ENCODE data around the gene EFNA1. TPM values are rescaled to one million over a fixed set of nuclear protein-coding genes. Genes with fewer than 3 reads are reported as not detected.
A peak's percentile ranks its signal among the peaks of the same experiment; 100 is the strongest.

Gene EFNA1
- polyA plus RNA-seq, 1 of the 3 experiments (the other 2 are of a cell fraction) = 14.4 TPM

GRCh38 chr1:155140630-155140953 is 12.9 kb downstream of the EFNA1 start:
- H3K27ac ChIP-seq (ENCODE audit: low read depth in 2 of 2, low read length in 1 of 2) = peak overlapping the region in 1 of 2 experiments; percentile 88; a peak in 2 of 4 replicates
- POLR2A ChIA-PET = interaction anchor here (1.1 kb wide), 1 partner anchor 33 kb away, joined by 4 read pairs; the partner anchor contains the start of genes KRTCAP2 and TRIM46
- under 1% methylated on average over 11 of the region's 11 CpGs for WGBS (ENCODE audit: low lambda C conversion rate)

GRCh38 chr1:155141749-155142148 is 14.1 kb downstream of the EFNA1 start:
- CTCF ChIA-PET = interaction anchor here (1.1 to 10.2 kb wide), 2 partner anchors 26 to 34 kb away, joined by 3 to 67 read pairs; no protein-coding TSS in a partner anchor
- no peak overlapping the region for H2AFZ ChIP-seq (ENCODE audit: low read depth)

More at GRCh38 chr1:155140630-155140953, 12.9 kb downstream of the EFNA1 start:
- H4K20me1 ChIP-seq (ENCODE audit: insufficient read depth) = no peaks in the 10 kb centered on the region
- peaks cover 42% of the 10 kb centered on the region for H3K79me2 ChIP-seq (ENCODE audit: insufficient read depth)
- CTCF ChIA-PET = interaction anchor here (1.1 to 1.5 kb wide), 5 partner anchors 27 to 56 kb away, joined by 3 to 10 read pairs (median 3); partner anchors contain the start of gene KRTCAP2
- H3K9me2 ChIP-seq = no peaks in the 10 kb centered on the region
- no peaks in the 10 kb centered on the region for H3K9me3 ChIP-seq
- peak overlapping the region; percentile 79 to 93 for H3K4me3 ChIP-seq (ENCODE audit: low read depth in 2 of 2, low read length in 1 of 2)
- no peak for DNase-seq
- peak overlapping the region; percentile 95 for H3K4me2 ChIP-seq
- H3K9ac ChIP-seq = peak overlapping the region; percentile 72; the same call in 1 of the 2 replicates
- H3K36me3 ChIP-seq (replicated peaks in 1 of 2; ENCODE audit: control insufficient read depth in 1 of 2, insufficient read depth in 2 of 2, low read length in 1 of 2) = peaks cover 11 to 12% of the 10 kb centered on the region in 2 experiments
- peaks cover 16% of the 10 kb centered on the region for H3F3A ChIP-seq (replicated peaks; ENCODE audit: insufficient read depth)
- TF ChIP-seq GATA2 (CRISPR knock-in tag; IDR thresholded peaks at IDR 0.05) (no peak), YY1 (IDR thresholded peaks at IDR 0.05; ENCODE audit: low read depth) (0 out of 2 replicates have a peak, but pooled peaks have one; percentile 5), RCOR1 (IDR thresholded peaks at IDR 0.05; ENCODE audit: low read length) (no peak)
- peak overlapping the region; percentile 99 for H2AFZ ChIP-seq (ENCODE audit: low read depth)
- H3K27me3 ChIP-seq (ENCODE audit: insufficient read depth) = no peaks in the 10 kb centered on the region; the same call in 1 of the 2 replicates
- peaks cover 6 to 22% of the 10 kb centered on the region in 2 experiments; a peak in 3 of 4 replicates for H3K4me1 ChIP-seq (ENCODE audit: control insufficient read depth in 1 of 2, insufficient read depth in 2 of 2, low read depth in 1 of 2, low read length in 1 of 2)

More at GRCh38 chr1:155141749-155142148, 14.1 kb downstream of the EFNA1 start:
- Histone ChIP-seq H3K9me3 (no peaks in the 10 kb centered on the region), H3K27me3 (ENCODE audit: insufficient read depth) (no peaks in the 10 kb centered on the region; the same call in 1 of the 2 replicates), H3F3A (replicated peaks; ENCODE audit: insufficient read depth) (peaks cover 16% of the 10 kb centered on the region), H3K9ac (no peak overlapping the region), H3K27ac (ENCODE audit: low read depth in 2 of 2, low read length in 1 of 2) (no peak overlapping the region), H3K79me2 (ENCODE audit: insufficient read depth) (peaks cover 36% of the 10 kb centered on the region), H3K4me3 (ENCODE audit: low read depth in 2 of 2, low read length in 1 of 2) (no peak overlapping the region), H3K4me1 (ENCODE audit: control insufficient read depth in 1 of 2, insufficient read depth in 2 of 2, low read depth in 1 of 2, low read length in 1 of 2) (peaks cover 6 to 20% of the 10 kb centered on the region in 2 experiments; a peak in 3 of 4 replicates), H3K9me2 (no peaks in the 10 kb centered on the region), H3K36me3 (replicated peaks in 1 of 2; ENCODE audit: control insufficient read depth in 1 of 2, insufficient read depth in 2 of 2, low read length in 1 of 2) (peaks cover 11 to 12% of the 10 kb centered on the region in 2 experiments), H3K4me2 (no peak overlapping the region), H4K20me1 (ENCODE audit: insufficient read depth) (no peaks in the 10 kb centered on the region)
- POLR2A ChIA-PET = no interaction called here
- TF ChIP-seq YY1 (IDR thresholded peaks at IDR 0.05; ENCODE audit: low read depth) = no peak
- TF ChIP-seq TEAD4 (IDR thresholded peaks at IDR 0.05; ENCODE audit: borderline replicate concordance, insufficient read depth) = no peak
- no peak for TF ChIP-seq RCOR1 (IDR thresholded peaks at IDR 0.05; ENCODE audit: low read length)
- TF ChIP-seq NFIC (IDR thresholded peaks at IDR 0.05; ENCODE audit: borderline replicate concordance) = no peak
- no peak for TF ChIP-seq RXRA (IDR thresholded peaks at IDR 0.05; ENCODE audit: borderline replicate concordance, low read depth)
- no peak for TF ChIP-seq GATA2 (CRISPR knock-in tag; IDR thresholded peaks at IDR 0.05)
- TF ChIP-seq POLR2AphosphoS5 (IDR thresholded peaks at IDR 0.05; ENCODE audit: low read depth, low read length) = no peak
- no peak for TF ChIP-seq JUND (IDR thresholded peaks at IDR 0.05)
- no peak for TF ChIP-seq TAF1 (IDR thresholded peaks at IDR 0.05; ENCODE audit: borderline replicate concordance, low read depth, low read length)
- TF ChIP-seq IRF3 (IDR thresholded peaks at IDR 0.05; ENCODE audit: low read depth, low read length) = no peak
- TF ChIP-seq SIN3A (IDR thresholded peaks at IDR 0.05; ENCODE audit: borderline replicate concordance, low read depth, low read length) = no peak
- no peak for TF ChIP-seq REST (IDR thresholded peaks at IDR 0.05; ENCODE audit: low read depth, low read length)
- no peak for TF ChIP-seq MAX (IDR thresholded peaks at IDR 0.05; ENCODE audit: low read depth)
- no peak for TF ChIP-seq MEF2A (IDR thresholded peaks at IDR 0.05; ENCODE audit: borderline replicate concordance, low read depth)
- no peak for TF ChIP-seq CHD2 (IDR thresholded peaks at IDR 0.05; ENCODE audit: low read length, partially characterized antibody)
- 67% methylated on average over 7 of the region's 7 CpGs for WGBS (ENCODE audit: low lambda C conversion rate)
- no peak for DNase-seq

Data from SK-N-SH (cell line).